HPDE6-E6E7 (cell line): ENCODE data around the gene WDR4.
A peak's percentile ranks its signal among the peaks of the same experiment; 100 is the strongest.
"Not testable (repeated sequence)": the region's sequence is repeated elsewhere in the genome, so short reads cannot be mapped to it uniquely, and the experiment has no call there.

ENCODE experiments used
- DNase-seq: peaks from one replicate; pipeline ENCODE4 v3.0.0; 2011; ENCODE audit warnings: missing footprints; ENCODE audit errors: extremely low spot score

The WDR4 gene

DNA sequence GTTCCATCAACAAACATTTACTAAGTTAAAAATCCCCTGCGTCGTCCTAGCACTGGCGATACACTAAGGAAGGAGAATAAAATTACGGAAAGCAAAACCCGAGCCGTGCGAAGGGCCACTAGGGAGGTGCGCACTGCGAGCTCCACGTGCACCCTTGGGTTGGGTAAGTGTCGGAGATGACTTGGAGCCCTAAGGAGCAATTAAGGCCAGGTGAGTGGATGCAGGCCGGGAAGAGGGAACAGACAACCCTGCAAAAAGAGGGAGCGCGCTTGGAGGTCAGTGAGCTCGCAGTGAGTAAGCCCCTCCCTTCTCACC lies 704 bp downstream of the WDR4 start:
- DNase-seq: no peak

DNA sequence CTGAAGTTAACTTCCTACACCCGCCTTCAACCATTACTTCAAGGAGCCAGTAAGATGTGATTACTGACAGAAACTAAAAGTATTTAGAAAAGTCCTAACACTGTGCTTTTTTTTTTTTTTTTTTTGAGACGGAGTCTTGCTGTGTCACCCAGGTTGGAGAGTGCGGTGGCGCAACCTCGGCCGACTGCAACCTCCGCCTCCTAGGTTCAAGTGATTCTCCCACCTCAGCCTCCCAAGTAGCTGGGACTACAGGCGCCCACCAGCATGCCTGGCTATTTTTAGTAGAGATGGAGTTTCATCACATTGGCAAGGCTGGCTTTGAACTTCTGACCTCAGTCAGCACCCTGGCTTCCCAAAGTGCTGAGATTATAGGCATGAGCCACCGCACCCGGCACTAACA lies 3.5 kb downstream of the WDR4 start:
- not testable (repeated sequence) for DNase-seq

DNA sequence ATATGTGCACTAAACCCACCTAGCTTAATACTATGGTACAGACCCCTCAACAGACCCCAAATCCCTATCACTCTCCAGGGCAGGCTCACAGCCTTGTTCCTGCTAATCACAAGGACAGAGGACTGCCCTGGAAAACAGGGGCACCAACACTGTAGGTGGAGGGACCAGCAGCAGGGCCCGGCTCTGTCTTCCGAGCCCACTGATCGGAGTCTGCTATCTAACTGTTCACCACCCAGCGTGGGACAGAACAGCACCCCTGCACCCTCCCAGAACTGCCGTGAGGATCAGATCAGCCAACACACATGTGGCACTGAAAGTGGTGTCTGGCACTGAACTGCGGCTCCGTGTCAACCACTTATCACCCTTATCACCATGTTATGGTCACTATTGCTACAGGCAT lies 6.2 kb downstream of the WDR4 start:
- DNase-seq: no peak

DNA sequence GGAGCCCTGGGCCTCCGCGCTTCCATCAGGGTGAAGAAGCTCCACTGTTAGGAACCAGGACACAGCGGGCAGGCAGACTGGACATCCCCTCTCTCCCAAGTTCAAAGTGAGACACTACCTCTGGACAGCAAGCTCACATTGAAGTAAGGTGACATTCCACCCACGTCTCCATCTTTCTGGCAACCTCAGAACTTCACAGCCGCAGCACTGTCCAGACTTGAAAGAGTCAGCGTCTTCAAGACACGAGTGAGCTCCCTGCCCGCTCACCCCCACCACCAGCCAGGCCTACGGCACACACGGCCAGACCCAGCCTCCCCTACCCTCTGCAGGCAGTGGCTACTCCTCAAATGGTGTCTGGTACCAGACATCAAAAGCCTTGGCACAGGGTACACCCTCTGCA lies 11.1 kb downstream of the WDR4 start:
- no peak for DNase-seq

DNA sequence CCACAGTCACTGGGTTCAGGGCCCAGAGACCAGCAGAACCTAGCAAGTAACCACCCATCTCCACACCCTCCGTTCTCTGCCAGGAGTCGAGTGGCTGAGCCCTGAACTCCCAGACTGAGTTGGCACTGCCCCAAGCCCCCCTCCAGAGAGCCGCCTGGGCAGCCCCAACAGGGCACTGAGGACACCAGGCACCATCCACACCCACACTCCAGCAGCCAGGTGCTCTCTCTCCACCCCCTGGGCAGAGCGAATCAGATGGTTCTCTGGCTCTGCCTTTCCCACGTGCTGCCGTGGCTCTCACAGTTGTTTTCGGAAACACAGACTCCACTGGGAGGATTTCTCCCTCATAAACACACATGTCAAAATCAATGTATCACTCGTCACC lies 13.6 kb downstream of the WDR4 start:
- DNase-seq: no peak

DNA sequence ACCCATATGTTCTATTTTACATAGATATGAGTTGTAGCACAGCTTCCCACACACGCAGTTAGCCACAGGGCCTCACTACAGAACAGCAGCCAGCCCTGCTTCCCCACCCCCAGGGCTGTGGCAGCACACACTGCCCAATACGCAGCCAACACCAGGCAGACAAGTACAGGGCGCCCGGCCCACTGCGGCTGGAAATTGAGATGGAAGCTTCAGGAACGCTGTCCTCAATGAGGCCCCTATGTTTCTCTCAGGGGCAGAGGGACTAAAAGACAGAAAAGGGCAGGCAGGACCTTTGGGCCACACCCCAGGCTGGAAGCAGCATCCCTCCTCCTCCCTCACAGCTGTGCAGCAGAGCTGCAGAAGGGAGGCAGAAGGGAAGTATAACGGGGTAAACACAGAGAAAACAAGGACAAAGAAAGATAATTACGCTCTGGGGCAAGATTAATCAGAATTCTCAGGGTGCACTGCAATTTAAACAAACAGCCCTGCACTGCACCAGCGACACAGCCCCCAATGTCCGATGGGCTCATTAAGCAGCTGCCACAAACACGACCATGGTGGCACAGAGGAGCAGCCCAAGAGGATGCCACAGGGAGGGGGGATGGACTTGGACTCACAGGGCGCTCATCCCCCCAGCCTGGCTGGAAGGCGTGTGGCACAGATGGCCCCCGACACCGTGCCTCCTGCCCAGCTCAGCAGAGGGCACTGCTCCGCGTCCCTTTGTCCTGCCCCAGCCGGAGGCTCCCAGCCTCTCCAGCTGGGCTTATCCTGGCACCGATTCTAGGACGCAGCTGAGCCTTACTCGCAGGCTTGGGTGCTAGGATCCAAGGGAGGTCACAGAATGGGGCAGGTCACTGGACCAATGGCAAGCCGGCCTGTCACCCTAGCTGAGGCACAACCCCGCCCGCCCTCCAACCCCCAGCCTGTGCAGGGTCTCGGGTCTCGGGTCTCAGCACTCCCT lies 14.2 kb downstream of the WDR4 start:
- DNase-seq: no peak

DNA sequence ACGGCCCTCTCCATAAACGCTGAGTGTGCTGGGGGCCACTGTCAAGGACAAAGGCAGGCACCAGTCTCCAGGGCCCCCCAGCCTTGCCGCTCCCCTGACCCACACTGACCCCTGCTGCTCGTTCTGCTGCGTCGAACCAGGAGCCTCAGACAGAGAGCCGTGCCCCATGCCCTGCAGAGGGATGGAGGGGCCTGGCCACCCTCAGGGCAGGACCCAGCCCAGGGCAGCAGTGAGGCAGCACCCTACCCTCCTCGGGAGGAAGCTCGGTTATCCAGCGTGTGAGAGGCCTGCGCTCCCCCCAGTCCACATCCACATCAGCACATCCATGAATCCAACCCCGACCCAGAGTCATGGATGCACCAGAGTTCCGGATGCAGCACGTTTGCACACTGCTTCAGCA lies 15.1 kb downstream of the WDR4 start:
- DNase-seq: no peak

DNA sequence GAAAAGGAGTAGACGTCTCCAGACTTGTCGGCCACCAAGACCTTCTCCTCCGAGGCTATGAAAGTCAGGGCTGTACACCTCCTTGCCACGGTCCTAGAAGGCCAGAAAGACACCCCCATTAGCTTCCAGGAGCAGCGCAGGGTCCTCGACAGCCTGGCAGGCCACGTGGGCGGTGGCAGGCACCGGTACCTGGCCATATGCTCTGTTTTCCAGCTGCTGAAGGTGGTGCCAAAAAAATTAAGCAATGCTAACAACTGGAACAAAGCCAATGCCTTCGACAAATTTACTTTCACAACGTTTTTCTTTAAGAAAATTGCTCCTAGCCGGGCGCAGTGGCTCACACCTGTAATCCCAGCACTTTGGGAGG lies 15.9 kb downstream of the WDR4 start:
- DNase-seq: no peak

DNA sequence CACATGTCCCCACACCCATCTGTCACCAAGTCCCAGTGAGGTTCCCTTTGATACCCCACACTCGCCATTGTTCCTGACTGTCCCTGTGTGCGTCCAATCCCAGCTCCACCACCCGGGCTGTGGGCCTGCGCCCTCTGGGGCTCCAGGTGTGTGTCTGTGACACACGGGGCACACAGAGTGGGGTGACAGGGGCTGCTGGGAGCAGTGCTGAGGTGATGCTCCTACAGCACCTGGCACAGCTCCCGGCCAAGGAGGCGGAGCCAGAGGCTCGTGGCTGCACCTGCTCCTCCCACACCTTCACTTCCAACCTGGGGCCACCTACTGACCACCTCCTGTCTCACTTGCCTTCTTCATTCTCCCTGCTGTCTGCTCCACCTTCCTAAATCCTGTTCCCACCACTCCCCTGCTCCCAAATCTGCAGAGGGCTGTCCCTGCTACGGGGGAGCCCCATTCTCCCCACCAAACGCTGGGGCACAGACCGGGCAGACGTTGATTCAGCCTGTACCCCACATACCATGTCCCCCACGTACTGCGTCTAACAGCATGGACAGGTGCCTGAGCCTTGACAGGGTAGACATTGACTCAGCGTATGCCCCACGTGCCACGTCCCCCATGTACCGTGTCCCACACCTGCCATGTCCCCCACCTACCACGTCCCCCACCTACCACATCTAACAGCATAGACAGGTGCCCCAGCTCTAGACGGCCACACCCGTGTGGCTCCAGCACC lies 16.4 kb downstream of the WDR4 start:
- DNase-seq: peak; percentile 17

DNA sequence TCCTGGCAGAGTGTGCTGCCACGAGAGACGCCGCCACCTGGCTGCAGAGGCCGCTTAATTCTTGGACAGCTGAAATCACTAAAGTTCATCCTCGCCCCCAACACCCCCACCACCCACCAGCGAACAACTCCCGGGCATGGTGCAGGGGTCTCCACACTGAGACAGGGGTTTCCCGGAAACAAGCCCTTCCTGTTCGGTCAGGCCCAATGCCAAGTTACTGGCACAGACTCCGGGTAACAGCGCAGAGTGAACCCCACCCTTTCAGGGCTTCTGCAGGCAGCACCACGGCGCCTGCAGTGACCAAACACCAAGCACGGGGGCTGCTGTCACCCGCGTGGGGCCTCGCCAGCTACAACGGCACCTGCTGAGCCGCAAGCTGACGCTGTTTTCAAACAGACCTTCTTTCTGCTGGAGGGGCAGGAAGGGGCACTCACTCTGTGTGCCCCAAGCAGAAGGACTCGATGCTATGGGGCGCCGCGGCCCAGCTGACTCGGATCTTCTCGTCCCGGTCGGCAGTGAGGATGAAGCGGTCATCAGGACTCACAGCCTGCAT lies 17.4 kb downstream of the WDR4 start:
- no peak for DNase-seq

GRCh38 chr21:42861311-42861847 lies 18.0 kb downstream of the WDR4 start:
- DNase-seq: no peak

DNA sequence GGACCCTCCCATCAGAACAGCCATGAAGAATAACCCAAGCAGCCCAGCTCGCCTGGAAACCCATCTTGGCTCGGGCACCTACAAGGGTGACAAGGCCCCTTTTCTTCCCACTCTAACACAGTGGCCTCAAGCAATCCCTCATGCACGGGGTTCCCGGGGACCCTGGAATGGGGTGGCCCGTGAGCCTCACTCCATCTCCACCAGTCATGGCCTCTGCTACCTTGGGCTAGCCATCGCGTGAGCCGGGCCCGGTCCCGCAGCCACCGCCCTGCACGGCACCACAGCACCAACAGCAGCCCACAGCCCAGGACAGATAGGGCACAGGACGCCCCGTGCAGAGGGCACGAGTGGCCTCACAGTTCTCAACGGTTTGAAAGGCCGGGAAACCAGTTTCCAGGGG lies 19.0 kb downstream of the WDR4 start:
- DNase-seq: no peak

DNA sequence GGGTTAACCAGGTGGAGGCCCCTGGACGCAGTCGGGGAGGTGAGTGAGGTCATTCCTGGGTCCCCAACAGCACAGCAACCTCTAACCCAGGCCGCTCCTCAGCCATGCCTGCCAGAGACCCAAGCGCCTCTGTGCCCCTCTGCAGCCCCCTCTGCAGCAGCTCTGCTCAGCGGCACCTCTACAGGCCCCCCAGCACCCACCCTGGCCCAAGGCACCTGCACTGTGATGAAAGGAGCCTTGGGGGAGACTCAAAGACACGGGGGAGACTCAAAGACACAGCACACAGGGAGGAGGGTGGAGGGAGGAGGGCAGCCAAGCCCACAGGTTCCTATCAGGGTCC lies 19.5 kb downstream of the WDR4 start:
- no peak for DNase-seq

GRCh38 chr21:42858957-42859890 lies 20.1 kb downstream of the WDR4 start:
- no peak for DNase-seq

GRCh38 chr21:42858185-42858847 lies 21.0 kb downstream of the WDR4 start:
- DNase-seq: no peak

GRCh38 chr21:42857216-42857615 lies 22.1 kb downstream of the WDR4 start:
- no peak for DNase-seq

GRCh38 chr21:42855937-42856335 lies 23.4 kb downstream of the WDR4 start:
- DNase-seq: no peak

DNA sequence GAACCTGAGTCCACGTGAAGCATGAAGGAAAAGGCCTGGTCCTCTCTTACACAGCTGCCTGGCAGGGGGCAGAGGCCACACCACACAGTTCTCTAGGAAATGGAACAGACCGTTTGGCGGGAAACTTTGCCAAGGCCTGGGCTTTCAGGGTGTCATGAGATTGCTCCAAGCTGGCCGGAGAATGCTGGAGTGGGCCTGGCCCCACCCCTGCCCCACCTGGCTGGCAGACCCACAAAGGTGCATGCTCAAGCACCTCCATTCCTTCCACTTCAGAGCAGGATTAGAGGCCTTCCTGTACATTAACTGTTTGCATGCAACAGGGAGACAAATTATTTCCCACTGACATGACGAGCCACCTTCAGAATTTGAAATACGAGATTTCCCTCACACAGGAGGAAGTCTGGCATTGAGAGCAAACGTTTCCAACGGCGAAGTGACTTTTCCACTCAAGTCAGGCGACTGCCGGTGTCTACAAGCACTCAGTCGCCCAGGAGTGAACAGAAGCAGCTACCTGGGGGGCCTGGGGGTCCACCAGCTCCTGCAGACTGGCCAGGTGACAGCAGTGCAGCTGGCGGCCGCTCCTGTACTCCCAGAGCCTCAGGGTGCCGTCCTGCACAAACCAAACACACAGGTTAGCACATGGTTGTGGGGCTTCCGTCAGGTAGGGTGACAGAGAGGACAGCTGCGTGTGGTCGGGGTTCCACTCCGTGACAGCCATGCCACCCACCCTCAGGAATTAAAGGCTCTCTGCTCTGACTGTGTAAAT lies 24.0 kb downstream of the WDR4 start:
- no peak for DNase-seq

GRCh38 chr21:42854246-42855010 lies 24.9 kb downstream of the WDR4 start:
- no peak for DNase-seq

- DNase-seq: no peak
These were observed 25.7 kb downstream of the WDR4 start for GRCh38 chr21:42853621-42854020.
